SK-N-SH (cell line): ENCODE results near the gene APOM. TPM values are rescaled to one million over a fixed set of nuclear protein-coding genes. Genes with fewer than 3 reads are reported as not detected.

Source experiments
- CTCF ChIA-PET: fragments of 300-600, 350-600 bp; formaldehyde crosslinking; extraction: SDS; loops from one replicate; lab custom pipeline; 2021; lab: Yijun Ruan, JAX
- POLR2A ChIA-PET: fragments of 350-600 bp; sonication (Branson Sonifier 250); formaldehyde crosslinking; extraction: SDS; loops from one replicate; lab custom pipeline; 2020; ENCODE audit warnings: antibody characterized with exemption, inconsistent platforms; lab: Yijun Ruan, JAX
- DNase-seq: peaks from one replicate; pipeline ENCODE4 v3.0.0; 2012
- H2AFZ ChIP-seq: fragments of 200-600 bp; sonication (generic); 2 replicates; pipeline ENCODE4 v1.8.1; 2016; ENCODE audit warnings: antibody characterized with exemption, mild to moderate bottlenecking, low read depth
- H3F3A ChIP-seq: fragments of 200-600 bp; sonication (generic); replicated peaks from 2 replicates; pipeline ENCODE3; 2016; ENCODE audit warnings: antibody characterized with exemption, mild to moderate bottlenecking; ENCODE audit not compliant: insufficient read depth
- H3K27ac ChIP-seq, 2 experiments: fragments of 200-500 bp in 1 of 2; fragments of 200-600 bp in 1 of 2; sonication (Bioruptor generic) in 1 of 2; sonication (generic), shearing (Covaris generic) in 1 of 2; 2 replicates each; pipeline versions ENCODE4 v1.5.1 to v1.6.1; 2014 to 2016; ENCODE audit warnings: low read depth in 2 of 2, inconsistent platforms in 1 of 2, low read length in 1 of 2, mild to moderate bottlenecking in 1 of 2, mixed read lengths in 1 of 2
- H3K27me3 ChIP-seq: fragments of 200-600 bp; sonication (generic), shearing (Covaris generic); 2 replicates; pipeline ENCODE4 v1.6.1; 2016; ENCODE audit warnings: mixed run types; ENCODE audit not compliant: insufficient read depth
- H3K36me3 ChIP-seq, 2 experiments: fragments of 200-500 bp in 1 of 2; fragments of 200-600 bp in 1 of 2; sonication (Bioruptor generic) in 1 of 2; sonication (generic) in 1 of 2; replicated peaks in 1 of 2; 2 replicates each; pipeline versions ENCODE3 to v1.5.1; 2014 to 2016; ENCODE audit warnings: low read length in 1 of 2, mild to moderate bottlenecking in 1 of 2; ENCODE audit not compliant: insufficient read depth in 2 of 2, control insufficient read depth in 1 of 2
- H3K4me1 ChIP-seq, 2 experiments: fragments of 200-500 bp in 1 of 2; fragments of 200-600 bp in 1 of 2; sonication (Bioruptor generic) in 1 of 2; sonication (generic), shearing (Covaris generic) in 1 of 2; 2 replicates each; pipeline versions ENCODE4 v1.5.1 to v1.6.1; 2014 to 2016; ENCODE audit warnings: low read depth in 1 of 2, low read length in 1 of 2, mixed run types in 1 of 2; ENCODE audit not compliant: insufficient read depth in 2 of 2, control insufficient read depth in 1 of 2
- H3K4me2 ChIP-seq: fragments of 200-600 bp; sonication (generic), shearing (Covaris generic); 2 replicates; pipeline ENCODE4 v1.6.1; 2017; ENCODE audit warnings: mixed run types
- H3K4me3 ChIP-seq, 2 experiments: fragments of 200-500 bp in 1 of 2; fragments of 200-600 bp in 1 of 2; sonication (Bioruptor generic) in 1 of 2; sonication (generic), shearing (Covaris generic) in 1 of 2; 2 replicates each; pipeline versions ENCODE4 v1.5.1 to v1.8.1; 2014 to 2016; ENCODE audit warnings: low read depth in 2 of 2, inconsistent platforms in 1 of 2, low read length in 1 of 2, mild to moderate bottlenecking in 1 of 2, mixed read lengths in 1 of 2, moderate library complexity in 1 of 2
- H3K79me2 ChIP-seq: fragments of 200-600 bp; sonication (generic); 2 replicates; pipeline ENCODE4 v1.8.1; 2017; ENCODE audit warnings: mild to moderate bottlenecking; ENCODE audit not compliant: insufficient read depth
- H3K9ac ChIP-seq: fragments of 200-600 bp; sonication (generic); 2 replicates; pipeline ENCODE4 v1.6.1; 2017; ENCODE audit warnings: mixed run types
- H3K9me2 ChIP-seq: fragments of 200-600 bp; sonication (generic); 2 replicates; pipeline ENCODE4 v1.6.1; 2017; ENCODE audit warnings: mixed run types
- H3K9me3 ChIP-seq: fragments of 200-600 bp; sonication (generic); 2 replicates; pipeline ENCODE4 v1.6.1; 2017; ENCODE audit warnings: mixed run types, mild to moderate bottlenecking, moderate library complexity
- H4K20me1 ChIP-seq: fragments of 200-600 bp; sonication (generic); 2 replicates; pipeline ENCODE4 v1.6.1; 2017; ENCODE audit warnings: mild to moderate bottlenecking, mixed run types; ENCODE audit not compliant: insufficient read depth
- FOXJ3 ChIP-seq: sonication (generic); formaldehyde crosslinking; IDR thresholded peaks from 2 replicates; pipeline ENCODE4 v1.5.1; 2020; ENCODE audit warnings: mild to moderate bottlenecking, missing genetic modification reagents
- MEF2A ChIP-seq: IDR thresholded peaks from 2 replicates; pipeline ENCODE4 v1.4.0; 2012; ENCODE audit warnings: low read depth, borderline replicate concordance
- NRF1 ChIP-seq: IDR thresholded peaks from 2 replicates; pipeline ENCODE4 v1.6.1; 2012; ENCODE audit warnings: low read depth, mild to moderate bottlenecking, low read length
- POLR2AphosphoS5 ChIP-seq: IDR thresholded peaks from 2 replicates; pipeline ENCODE4 v1.6.1; 2012; ENCODE audit warnings: low read depth, low read length
- SMC3 ChIP-seq: IDR thresholded peaks from 2 replicates; pipeline ENCODE4 v1.6.1; 2012; ENCODE audit warnings: low read depth, low read length, improper control_type of control experiment
- TAF1 ChIP-seq: IDR thresholded peaks from 2 replicates; pipeline ENCODE4 v1.6.1; 2012; ENCODE audit warnings: low read depth, mild to moderate bottlenecking, low read length, moderate library complexity, borderline replicate concordance
- TCF12 ChIP-seq: IDR thresholded peaks from 2 replicates; pipeline ENCODE4 v1.4.0; 2012
- YY1 ChIP-seq: IDR thresholded peaks from 2 replicates; pipeline ENCODE4 v1.4.0; 2012; ENCODE audit warnings: low read depth, mild to moderate bottlenecking
- WGBS: methylation state at CpG from one replicate; pipeline ENCODE4 v1.1.6; 2017; ENCODE audit warnings: low lambda C conversion rate; 5-methylcytosine and 5-hydroxymethylcytosine counted together
- polyA plus RNA-seq, 3 experiments: library from polyadenylated mRNA; depleted of rRNA; stranded (reverse); fragments of >200 nt; gene quantifications; 2 replicates each; pipeline ENCODE4 v1.2.3, GENCODE V29; 2012
- TF ChIP-seq, protein P1 (sequence below): IDR thresholded peaks from 2 replicates; pipeline ENCODE4 v1.6.1; 2012; ENCODE audit warnings: mild to moderate bottlenecking, low read depth, low read length, moderate library complexity

APOM gene
- polyA plus RNA-seq, 1 of the 3 experiments (the other 2 are of a cell fraction): 6.8 TPM

DNA sequence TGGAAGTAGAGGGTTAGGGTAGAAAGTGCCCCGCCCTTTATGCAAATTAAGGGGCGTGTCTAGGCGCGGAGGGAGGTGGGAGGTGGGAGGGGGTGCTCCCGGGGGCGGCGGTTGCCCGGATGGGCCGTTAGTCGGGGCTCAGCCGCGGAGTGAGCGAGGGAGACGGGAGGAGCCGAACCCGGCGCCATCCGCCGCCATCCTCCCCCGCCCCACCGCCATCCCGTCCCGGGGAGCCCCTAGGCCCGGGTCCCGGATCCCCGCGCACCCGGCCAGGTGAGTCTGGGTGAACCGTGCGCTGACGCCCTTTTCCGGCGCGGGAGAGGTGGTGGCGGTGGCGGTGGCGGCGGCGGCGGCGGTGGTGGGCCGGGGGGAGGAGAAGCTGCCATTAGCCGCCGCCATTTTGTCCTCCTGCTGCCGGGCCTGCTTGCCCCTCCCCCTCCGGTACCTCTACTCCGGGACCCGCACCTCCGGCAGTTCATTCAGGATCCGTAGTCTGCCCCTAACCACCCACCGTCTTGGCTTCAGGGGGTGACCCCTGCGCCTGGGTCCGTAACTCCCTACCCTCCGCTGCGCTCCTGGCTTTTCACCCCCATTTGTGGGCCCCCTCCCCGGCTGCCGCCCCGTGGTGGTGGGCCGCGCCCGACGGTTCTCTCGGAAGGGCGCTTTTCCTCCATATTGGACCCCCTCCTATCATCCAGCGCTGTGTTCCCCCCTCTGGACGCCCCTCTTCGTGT, 34.9 kb upstream of the APOM start, which contains the start of gene PRRC2A (continued):
- TF ChIP-seq, protein P1, sequence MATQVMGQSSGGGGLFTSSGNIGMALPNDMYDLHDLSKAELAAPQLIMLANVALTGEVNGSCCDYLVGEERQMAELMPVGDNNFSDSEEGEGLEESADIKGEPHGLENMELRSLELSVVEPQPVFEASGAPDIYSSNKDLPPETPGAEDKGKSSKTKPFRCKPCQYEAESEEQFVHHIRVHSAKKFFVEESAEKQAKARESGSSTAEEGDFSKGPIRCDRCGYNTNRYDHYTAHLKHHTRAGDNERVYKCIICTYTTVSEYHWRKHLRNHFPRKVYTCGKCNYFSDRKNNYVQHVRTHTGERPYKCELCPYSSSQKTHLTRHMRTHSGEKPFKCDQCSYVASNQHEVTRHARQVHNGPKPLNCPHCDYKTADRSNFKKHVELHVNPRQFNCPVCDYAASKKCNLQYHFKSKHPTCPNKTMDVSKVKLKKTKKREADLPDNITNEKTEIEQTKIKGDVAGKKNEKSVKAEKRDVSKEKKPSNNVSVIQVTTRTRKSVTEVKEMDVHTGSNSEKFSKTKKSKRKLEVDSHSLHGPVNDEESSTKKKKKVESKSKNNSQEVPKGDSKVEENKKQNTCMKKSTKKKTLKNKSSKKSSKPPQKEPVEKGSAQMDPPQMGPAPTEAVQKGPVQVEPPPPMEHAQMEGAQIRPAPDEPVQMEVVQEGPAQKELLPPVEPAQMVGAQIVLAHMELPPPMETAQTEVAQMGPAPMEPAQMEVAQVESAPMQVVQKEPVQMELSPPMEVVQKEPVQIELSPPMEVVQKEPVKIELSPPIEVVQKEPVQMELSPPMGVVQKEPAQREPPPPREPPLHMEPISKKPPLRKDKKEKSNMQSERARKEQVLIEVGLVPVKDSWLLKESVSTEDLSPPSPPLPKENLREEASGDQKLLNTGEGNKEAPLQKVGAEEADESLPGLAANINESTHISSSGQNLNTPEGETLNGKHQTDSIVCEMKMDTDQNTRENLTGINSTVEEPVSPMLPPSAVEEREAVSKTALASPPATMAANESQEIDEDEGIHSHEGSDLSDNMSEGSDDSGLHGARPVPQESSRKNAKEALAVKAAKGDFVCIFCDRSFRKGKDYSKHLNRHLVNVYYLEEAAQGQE: 0 out of 2 replicates have a peak, but pooled peaks have one; percentile 32
- TF ChIP-seq NRF1 (no peak), SMC3 (no peak), YY1 (peak; percentile 96), FOXJ3 (CRISPR knock-in tag) (no peak), TCF12 (no peak), TAF1 (peak; percentile 83), MEF2A (no peak)

DNA sequence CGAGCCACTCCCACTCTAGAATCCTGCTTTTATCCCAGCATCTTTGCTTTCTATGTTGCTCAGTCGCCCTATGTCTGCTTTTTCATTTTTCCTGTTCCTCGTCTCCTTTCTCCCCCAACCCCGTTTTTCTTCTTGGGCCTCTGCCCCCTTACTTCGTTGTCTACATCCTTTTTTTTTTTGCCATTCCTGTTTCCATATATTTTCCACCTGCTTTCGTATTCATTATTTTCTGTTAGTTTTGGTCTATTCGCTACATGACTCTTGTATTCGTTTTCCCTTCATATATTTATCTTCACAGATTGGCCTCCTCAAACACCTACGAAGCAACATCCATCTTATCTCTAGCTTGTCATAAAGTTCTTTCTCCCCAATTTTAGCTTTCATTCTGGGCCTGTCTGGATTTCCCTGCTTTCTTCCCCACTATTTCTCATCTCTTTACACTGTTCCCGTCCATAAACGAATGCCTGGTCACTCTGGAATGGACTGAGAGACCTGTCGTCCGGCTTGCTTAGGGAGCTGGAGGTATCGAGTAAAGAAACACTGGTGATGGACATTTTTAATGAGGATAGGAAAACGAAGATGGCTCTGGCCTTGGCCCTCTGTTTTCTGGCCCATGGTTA, 34.3 kb upstream of the APOM start:
- Histone ChIP-seq H3K4me1 (peaks cover 10 to 11% of the 10 kb centered on the region in 2 experiments), H4K20me1 (peaks cover 28% of the 10 kb centered on the region), H3K27me3 (no peaks in the 10 kb centered on the region), H3K9me3 (no peaks in the 10 kb centered on the region), H3K79me2 (peaks cover 58% of the 10 kb centered on the region), H3K4me2 (peak overlapping the region; percentile 97), H3F3A (peaks cover 16% of the 10 kb centered on the region), H3K9me2 (no peaks in the 10 kb centered on the region), H3K36me3 (peaks cover 40 to 49% of the 10 kb centered on the region in 2 experiments), H3K4me3 (peak overlapping the region; percentile 87 to 98), H2AFZ (no peak overlapping the region), H3K27ac (peak overlapping the region; percentile 96 to 99), H3K9ac (peak overlapping the region; percentile 99)
- 2% methylated on average over 15 of the region's 15 CpGs for WGBS
- DNase-seq: peak; percentile 16
- CTCF ChIA-PET: interaction anchor here (0.9 to 2.1 kb wide), 5 partner anchors 10 to 76 kb away, joined by 3 to 11 read pairs (median 5); partner anchors contain the start of gene ATP6V1G2
- TF ChIP-seq FOXJ3 (CRISPR knock-in tag) (no peak), POLR2AphosphoS5 (0 out of 2 replicates have a peak, but pooled peaks have one; percentile 0)
- POLR2A ChIA-PET: interaction anchor here (1.0 to 4.0 kb wide), 4 partner anchors 8 to 1351 kb away, joined by 3 to 18 read pairs (median 4); partner anchors contain the start of genes BAG6 and DDX39B
